GM18951 (cell line): ENCODE data around the gene MICALL1.

Experiments used
- POLR2A ChIP-seq: IDR thresholded peaks from 4 replicates; pipeline ENCODE4 v1.6.1; 2011; ENCODE audit warnings: mild to moderate bottlenecking; ENCODE audit not compliant: insufficient read length, insufficient read depth; ENCODE audit errors: extremely low read depth
- in situ Hi-C: fragments of 300-500 bp; cut with MboI; formaldehyde crosslinking; loops from one replicate; pipeline ENCODE4 v1.12.0; 2022; ENCODE audit warnings: low sequenced_read_pairs, mixed read lengths, inconsistent platforms; ENCODE audit not compliant: unreplicated experiment

MICALL1 gene

GRCh38 chr22:37911697-37912096 is 5.6 kb downstream of the MICALL1 start:
- no peak for TF ChIP-seq POLR2A
- in situ Hi-C loops = no loop called here

DNA sequence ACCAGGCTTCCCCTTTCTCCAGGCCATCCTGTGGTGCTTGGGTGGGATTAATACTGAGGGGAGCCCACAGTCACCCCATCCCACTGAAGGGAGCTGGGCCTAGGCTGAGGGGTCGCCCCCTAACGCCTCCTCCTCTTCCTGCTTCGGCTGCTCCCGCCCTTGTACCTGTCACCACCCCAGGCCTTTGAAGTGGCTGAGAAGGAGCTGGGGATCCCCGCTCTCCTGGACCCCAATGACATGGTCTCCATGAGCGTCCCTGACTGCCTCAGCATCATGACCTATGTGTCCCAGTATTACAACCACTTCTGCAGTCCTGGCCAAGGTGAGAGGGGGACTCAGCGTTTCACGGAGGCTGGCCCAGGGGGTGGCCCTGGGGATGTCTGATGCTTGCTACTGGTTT is 6.1 kb downstream of the MICALL1 start:
- in situ Hi-C loops = no loop called here
- TF ChIP-seq POLR2A = no peak

DNA sequence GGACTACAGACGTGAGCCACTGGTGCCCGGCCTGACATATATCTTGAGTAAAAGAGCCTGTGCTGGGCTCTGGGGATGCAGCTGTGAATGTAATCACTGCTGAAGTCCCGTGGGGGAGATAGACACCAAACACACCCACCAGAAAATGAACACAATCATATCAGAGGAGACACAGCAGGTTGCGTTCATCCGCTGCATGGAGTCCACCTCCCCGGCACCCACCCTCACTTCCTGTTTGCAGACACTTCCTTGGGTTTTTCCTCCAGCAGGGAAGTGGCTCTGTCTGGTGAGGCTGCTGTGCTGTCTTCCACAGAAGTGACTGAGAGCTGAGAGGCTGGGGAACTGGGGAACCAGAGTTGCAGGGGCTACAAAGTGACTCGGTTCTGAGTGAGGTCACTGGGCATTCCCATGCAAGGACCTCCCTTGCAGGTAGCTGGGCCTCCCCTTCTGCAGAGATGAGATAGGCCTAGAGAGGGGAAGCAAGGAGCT is 7.2 kb downstream of the MICALL1 start:
- TF ChIP-seq POLR2A = no peak
- in situ Hi-C loops = no loop called here

DNA sequence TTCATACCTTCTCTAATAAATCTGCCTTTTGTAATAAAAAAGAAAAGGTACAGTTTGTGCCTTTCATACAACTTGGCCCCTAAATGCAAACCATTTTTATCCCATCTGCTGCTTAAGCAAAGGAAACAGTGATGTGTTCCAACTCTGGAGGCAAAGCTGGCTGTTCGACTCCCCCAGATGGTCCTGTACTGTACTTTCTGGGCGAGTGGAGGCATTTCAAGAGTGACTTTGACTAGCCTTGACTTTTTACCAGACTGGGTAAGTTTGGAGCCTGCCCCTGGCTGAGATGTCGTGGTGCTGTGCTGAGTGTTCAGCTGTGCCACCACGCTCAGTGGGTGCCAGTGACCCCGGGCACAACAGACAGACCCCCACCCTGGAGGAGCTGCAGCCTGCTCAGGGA is 10.2 kb downstream of the MICALL1 start:
- TF ChIP-seq POLR2A = no peak
- in situ Hi-C loops = no loop called here

DNA sequence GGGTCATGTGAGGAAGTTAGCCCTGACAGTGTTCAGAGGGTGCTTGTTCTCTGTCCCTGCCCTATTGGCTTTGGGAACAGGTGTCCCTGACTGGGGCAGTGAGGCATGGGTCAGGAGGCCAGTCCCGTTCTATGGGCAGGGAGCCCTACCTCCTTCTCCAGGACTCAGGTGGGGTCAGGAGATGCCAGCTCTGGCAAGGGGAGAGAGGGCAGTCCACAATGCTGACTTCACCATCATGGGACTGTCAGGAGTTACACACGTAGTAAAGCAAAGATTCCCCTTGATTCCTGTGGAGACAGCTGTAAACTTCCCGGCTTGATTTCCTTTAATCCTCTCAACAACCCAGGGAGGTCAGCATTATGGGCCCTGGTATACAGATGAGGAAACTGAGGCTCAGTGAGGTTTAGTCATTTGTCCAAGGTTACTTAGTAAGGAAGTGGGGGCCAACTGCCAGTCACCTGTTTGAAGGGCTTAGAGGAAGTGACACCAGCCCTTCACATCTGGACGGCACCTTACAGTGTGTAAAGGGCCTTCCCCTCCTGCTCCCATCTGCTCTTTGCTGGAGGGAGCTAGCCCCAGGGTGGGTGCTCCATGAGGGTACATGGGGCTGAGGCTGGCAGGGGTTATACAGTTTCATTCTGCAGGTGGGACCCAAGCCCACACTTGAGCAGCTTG is 11.9 kb downstream of the MICALL1 start:
- in situ Hi-C loops = no loop called here
- TF ChIP-seq POLR2A = no peak

- no peak for TF ChIP-seq POLR2A
Measured at GRCh38 chr22:37918580-37919270, 12.6 kb downstream of the MICALL1 start.

GRCh38 chr22:37920126-37920525 is 14.0 kb downstream of the MICALL1 start:
- in situ Hi-C loops = no loop called here
- no peak for TF ChIP-seq POLR2A

More at GRCh38 chr22:37918580-37919270, 12.6 kb downstream of the MICALL1 start:
- in situ Hi-C loops = no loop called here

GRCh38 chr22:37922191-37922590 is 16.1 kb downstream of the MICALL1 start:
- in situ Hi-C loops = no loop called here
- TF ChIP-seq POLR2A = no peak

- no peak for TF ChIP-seq POLR2A
- in situ Hi-C loops = no loop called here
Measured at GRCh38 chr22:37923927-37924326, 17.8 kb downstream of the MICALL1 start.

- TF ChIP-seq POLR2A = no peak
- in situ Hi-C loops = no loop called here
Measured at GRCh38 chr22:37924386-37925065, 18.4 kb downstream of the MICALL1 start.

- no peak for TF ChIP-seq POLR2A
- in situ Hi-C loops = no loop called here
Measured at GRCh38 chr22:37925330-37925729, 19.2 kb downstream of the MICALL1 start.

DNA sequence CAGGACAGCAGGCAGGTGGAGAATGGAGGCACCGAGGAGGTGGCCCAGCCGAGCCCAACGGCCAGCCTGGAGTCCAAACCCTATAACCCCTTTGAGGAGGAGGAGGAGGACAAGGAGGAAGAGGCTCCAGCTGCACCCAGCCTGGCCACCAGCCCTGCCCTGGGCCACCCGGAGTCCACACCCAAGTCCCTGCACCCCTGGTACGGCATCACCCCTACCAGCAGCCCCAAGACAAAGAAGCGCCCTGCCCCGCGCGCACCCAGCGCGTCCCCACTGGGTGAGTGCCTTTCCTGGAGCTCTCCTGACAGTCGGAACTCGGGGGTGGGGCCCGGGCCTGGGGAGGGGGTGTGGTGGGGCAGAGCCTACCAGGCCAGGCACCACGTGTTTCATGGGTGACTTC is 19.7 kb downstream of the MICALL1 start:
- no peak for TF ChIP-seq POLR2A
- in situ Hi-C loops = no loop called here

DNA sequence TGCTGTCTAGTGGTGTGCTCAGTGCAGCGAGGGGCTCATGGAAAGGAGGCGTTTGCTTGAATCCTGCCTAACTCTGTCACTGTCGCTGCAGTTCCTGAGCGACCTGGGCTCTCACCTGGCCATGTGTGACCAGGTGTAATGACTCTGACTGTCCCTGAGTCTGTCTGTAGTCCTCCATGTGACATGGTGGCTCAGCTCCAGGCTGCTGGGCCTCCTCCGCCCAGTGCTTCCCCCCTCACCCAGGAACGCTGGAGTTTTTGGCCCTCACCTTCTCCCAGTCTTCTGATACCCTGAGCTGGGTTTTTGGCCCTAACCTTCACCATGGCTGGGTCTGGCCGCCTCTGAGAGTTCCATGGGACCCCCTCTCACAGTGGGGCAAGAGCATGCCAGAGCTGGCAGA is 20.3 kb downstream of the MICALL1 start:
- no peak for TF ChIP-seq POLR2A
- in situ Hi-C loops = no loop called here
